NOMO-1 treated with DMSO at 0.1 percent for 48 hours (cell line): ENCODE measurements around the gene LMAN1L.

Source experiments
- DNase-seq: peaks from one replicate; lab custom pipeline; 2025; ENCODE audit not compliant: unreplicated experiment; lab: John Stamatoyannopoulos, UW

LMAN1L gene

DNA sequence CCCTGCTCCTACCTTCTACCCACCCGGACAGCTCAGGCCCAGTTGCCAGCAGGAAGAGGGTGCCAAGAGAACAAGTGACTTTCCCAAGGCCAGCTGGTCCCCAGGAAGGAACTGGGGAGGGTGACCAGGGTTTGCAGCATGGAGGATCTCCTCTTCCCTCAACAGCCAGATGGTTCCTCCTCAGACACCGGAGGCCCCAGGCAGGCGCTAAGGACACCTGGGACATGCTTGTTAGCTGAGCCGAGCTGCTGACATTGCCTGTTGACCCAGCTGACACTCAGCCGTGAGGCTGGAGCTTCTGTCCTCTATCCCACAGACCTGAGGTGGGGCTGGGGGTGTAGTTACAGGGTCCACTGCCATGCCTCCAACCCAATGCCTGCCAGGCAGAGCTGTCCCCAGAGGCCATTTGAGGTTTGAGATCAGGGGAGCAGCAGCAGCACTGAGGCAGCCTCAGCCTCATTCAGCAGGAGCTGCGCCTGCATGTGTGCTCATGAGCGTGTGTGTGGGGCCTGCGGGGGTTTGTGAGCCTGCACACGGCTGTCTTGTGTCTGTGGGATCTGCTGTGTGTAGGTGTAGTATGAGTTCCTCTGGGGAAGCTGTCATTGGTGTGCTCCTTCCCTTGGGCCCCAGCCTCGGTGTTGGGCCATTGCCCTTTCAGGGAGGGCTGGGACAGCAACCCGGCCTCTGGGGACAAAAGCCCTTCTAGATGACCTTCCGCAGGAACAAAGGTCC, 20.9 kb downstream of the LMAN1L start:
- no peak for DNase-seq

GRCh38 chr15:74835312-74835823, 22.7 kb downstream of the LMAN1L start:
- DNase-seq = peak; percentile 20

- DNase-seq = no peak
These were observed 24.2 kb downstream of the LMAN1L start for GRCh38 chr15:74836846-74837245.

DNA sequence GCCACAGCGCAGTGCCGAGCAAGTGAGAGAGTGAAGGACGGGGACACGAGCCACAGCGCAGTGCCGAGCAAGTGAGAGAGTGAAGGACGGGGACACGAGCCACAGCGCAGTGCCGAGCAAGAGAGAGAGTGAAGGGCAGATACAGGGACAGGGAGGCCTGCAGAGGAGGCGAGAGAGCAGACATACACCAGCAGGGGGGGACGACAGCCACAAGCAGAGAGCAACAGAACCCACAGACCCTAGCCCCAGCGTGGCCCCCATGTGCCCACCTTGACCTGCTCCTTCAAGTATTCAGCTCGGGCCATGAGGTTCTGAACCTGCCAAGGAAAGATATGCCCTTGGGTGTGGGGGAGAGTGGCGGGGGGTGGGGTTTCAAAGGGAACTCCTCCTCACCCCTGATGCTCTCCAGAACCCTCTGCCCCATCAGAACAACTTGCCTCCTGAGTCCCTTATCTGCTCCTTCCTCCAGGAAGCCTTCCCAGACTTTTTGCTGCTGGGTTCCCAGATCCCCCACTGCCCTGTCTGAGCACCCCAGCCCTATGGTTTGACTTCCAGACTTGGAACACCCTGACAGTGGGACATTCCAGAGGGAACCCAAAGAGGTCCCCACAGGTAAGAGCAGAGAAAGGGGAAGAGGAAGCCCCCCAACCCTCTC, 25.0 kb downstream of the LMAN1L start:
- no peak for DNase-seq

DNA sequence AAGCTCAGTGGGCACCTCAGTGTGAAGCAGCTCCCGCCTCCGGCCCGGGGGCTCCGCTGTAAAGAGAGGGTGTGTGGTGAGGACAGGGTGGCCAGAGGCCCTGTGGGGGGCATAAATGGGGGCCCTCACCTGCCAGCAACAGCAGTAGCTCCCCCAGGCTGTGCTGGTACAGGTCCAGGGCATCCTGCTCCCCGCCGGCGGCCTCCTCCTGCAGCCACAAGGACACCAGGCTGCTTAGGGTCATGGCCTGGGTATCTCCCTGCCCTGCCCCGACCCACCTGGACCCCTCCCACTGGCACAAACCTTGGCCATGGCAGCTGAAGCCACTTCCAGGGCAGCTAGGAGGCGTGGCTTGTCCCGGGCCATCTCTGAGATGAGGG, 25.5 kb downstream of the LMAN1L start:
- no peak for DNase-seq

- no peak for DNase-seq
These were observed 26.3 kb downstream of the LMAN1L start for GRCh38 chr15:74838746-74839525.

- DNase-seq = no peak
These were observed 27.1 kb downstream of the LMAN1L start for GRCh38 chr15:74839526-74840395.

GRCh38 chr15:74840851-74841775, 28.5 kb downstream of the LMAN1L start:
- no peak for DNase-seq

DNA sequence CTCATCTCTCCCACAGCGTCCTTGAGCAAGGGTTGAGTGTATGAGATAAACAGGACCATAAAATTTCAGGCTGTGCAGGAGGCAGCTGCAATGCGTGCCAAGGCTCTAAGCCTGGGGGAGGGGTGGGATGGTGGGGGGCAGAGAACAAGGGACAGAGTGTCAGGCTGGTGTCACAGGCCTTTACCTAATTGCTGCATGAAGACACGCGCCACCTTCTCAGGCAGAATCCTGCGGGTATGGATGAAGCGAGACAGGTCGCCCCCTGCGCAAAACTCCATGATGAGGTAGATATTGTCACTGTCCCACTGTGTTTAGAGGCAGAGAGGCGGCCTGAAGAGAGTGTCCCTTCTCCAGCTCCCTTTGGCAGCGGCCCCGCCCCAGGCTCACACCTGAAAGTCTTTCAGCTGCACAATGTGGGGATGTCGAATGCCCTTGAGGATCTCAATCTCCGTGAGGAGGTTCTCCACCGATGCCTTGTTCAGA, 29.3 kb downstream of the LMAN1L start:
- DNase-seq = no peak

GRCh38 chr15:74842581-74843444, 30.2 kb downstream of the LMAN1L start, which contains the start of gene ULK3:
Gene ULK3 (minus strand): TSS chr15:74843156. CDS start chr15:74843105, 51 bp downstream.
- peak; percentile 91 for DNase-seq

DNA sequence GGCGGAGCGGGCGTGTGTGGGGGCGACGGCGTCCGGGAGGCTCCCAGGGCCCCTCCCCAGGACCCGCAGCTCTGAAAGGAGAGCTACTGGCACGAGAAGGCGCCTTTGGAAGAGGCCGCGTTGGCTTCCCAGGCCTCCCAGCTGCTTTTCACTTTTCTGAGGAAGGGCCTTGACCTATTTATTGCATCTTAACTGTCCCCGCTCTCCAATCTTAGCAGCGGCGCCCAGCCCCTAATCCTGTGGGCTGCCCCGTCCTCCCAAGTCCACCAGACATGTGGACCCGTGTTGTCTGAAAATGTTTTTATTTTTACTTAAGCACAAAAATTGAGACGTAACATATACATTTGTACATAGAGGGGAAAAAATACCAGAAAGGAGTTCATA, 30.8 kb downstream of the LMAN1L start:
- no peak for DNase-seq

DNA sequence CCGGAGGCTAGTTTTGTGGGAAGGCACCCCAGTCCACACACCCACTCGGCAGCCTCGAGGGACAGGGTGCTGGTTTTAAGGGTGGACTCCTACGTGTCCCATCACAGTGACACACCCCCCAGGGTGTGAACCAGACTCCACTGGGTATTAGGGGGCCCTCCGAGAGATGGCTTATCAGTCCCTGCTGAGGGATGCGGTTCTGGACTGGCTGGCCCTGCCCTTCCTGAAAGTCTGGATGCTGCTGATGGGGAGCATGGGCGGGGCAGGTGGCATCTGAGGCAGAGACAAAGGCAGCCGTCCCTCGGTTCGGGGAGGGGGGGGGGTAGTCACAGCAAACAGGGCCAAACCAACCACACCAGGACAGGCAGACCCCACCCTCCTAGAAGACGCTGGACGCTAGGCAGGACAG, 31.3 kb downstream of the LMAN1L start:
- DNase-seq = no peak

- no peak for DNase-seq
These were observed 31.9 kb downstream of the LMAN1L start for GRCh38 chr15:74844319-74845207.

DNA sequence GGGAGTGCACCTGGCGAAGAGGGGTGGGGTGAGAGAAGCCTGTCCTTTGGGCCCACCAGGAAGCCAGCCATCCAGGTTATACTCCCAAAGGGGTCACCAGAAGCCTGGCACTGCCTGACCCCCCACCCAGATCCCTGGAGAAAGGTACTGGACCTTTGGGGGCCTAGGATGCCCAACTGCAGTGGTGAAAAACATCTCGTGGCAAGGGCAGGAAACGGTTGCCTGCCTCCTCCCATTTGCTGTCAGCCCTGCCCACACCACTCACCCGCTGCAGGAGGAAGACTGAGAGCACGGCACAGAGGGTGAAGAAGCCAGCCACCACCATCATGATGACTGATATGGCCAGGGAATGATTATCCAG, 32.6 kb downstream of the LMAN1L start:
- no peak for DNase-seq

DNA sequence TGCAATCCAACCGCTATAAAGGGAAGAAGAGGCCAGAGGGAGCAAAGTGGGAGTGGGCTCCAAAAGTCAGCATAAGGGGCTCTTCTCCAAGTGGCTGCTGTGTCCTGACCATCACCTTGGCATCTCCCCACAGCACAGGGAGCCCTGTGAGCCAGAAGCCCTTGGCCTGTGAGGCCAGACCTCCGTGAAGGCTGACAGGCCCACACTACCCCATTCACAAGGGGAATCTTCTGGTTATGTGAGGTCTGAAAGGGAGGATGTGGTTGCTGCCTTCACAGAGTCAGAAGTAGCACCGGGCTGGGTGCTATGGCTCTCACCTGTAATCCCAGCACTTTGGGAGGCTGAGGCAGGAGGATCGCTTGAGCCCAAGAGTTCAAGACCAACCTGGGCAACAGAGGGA, 32.9 kb downstream of the LMAN1L start:
- no peak for DNase-seq

DNA sequence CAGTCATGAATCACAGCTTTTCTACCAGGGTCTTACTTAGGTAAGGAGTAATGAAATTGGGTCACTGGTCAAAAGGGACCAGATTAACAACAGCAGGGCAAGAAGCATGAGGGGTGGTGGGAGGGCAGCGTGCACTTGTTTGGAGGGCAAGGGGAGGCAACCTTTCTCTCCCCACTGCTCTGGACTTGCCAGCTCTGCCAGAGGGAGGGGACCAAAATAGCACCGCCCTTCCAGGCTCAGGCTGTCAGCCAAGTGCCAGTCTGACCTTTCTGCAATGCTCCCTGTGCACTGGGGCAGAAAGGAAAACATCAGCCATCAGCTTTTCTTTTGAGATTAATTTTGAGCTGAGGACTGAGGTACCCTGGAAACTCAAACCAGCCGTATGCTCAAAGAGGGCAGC, 34.8 kb downstream of the LMAN1L start:
- no peak for DNase-seq

DNA sequence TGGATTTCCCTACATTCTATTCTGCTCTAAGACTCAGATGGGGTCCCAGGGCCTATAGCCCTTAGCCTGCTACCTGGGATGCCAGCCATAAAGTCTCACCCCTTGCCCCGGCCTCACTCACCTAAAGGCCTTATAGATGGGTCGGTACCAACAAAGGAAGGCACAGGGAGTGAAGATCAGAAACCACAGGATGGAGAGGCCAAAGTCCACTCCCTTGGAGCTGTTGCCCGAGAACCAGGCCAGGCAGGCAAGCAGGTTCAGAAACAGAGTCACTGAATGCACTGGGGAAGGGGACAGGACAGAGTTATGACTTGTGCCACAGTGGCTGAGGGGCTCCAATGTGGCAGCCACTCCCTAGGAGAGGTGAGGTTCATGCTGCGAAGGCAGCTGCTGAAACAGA, 37.8 kb downstream of the LMAN1L start:
- DNase-seq = no peak

- DNase-seq = no peak
These were observed 39.3 kb downstream of the LMAN1L start for GRCh38 chr15:74851960-74852359.
